Right renal pelvis (tissue), 4 donors: ENCODE measurements around the gene MAP3K13. TPM values are rescaled to one million over a fixed set of nuclear protein-coding genes. Genes with fewer than 3 reads are reported as not detected.

Experiments
- DNase-seq, 4 donors: peaks; one replicate each; pipeline ENCODE4 v3.0.0-alpha.2; 2013; ENCODE audit warnings: low read depth in 4 of 4, low spot score in 3 of 4, missing footprints in 1 of 4
- polyA plus RNA-seq, 4 donors: library from polyadenylated mRNA; unstranded; fragments of 120-200 nt; gene quantifications; one replicate each; pipeline ENCODE4 v1.2.1, GENCODE V29; 2013; ENCODE audit not compliant: insufficient read length in 4 of 4

The MAP3K13 gene
- polyA plus RNA-seq, 4 donors, result 45.6 to 59.5 (median 54.3) TPM

GRCh38 chr3:185502987-185503386, 140.1 kb downstream of the MAP3K13 start:
- no peak for DNase-seq

- DNase-seq, result no peak
Observed at GRCh38 chr3:185503521-185503920, 140.6 kb downstream of the MAP3K13 start.

GRCh38 chr3:185504636-185505035, 141.7 kb downstream of the MAP3K13 start:
- DNase-seq, result no peak

- no peak for DNase-seq
Observed at GRCh38 chr3:185507883-185508282, 144.9 kb downstream of the MAP3K13 start.

- DNase-seq, result no peak
Observed at GRCh38 chr3:185508335-185508991, 145.5 kb downstream of the MAP3K13 start.

- no peak for DNase-seq
Observed at GRCh38 chr3:185511711-185512110, 148.8 kb downstream of the MAP3K13 start.

GRCh38 chr3:185517387-185518130, 154.6 kb downstream of the MAP3K13 start:
- no peak for DNase-seq

- no peak for DNase-seq
Observed at GRCh38 chr3:185519021-185519420, 156.1 kb downstream of the MAP3K13 start.

- no peak for DNase-seq
Observed at GRCh38 chr3:185521349-185522138, 158.6 kb downstream of the MAP3K13 start.

- DNase-seq, result no peak
Observed at GRCh38 chr3:185526349-185526951, 163.5 kb downstream of the MAP3K13 start.

GRCh38 chr3:185527364-185527763, 164.4 kb downstream of the MAP3K13 start:
- no peak for DNase-seq

GRCh38 chr3:185528532-185528931, 165.6 kb downstream of the MAP3K13 start:
- no peak for DNase-seq

- no peak for DNase-seq
Observed at GRCh38 chr3:185530856-185531255, 167.9 kb downstream of the MAP3K13 start.

- DNase-seq, result no peak
Observed at GRCh38 chr3:185532901-185533300, 170.0 kb downstream of the MAP3K13 start.

GRCh38 chr3:185534511-185534910, 171.6 kb downstream of the MAP3K13 start:
- no peak for DNase-seq

- DNase-seq, result peak in 1 of 4 donors; percentile 43
Observed at GRCh38 chr3:185537369-185537970, 174.5 kb downstream of the MAP3K13 start.
